AG09319 (cell line): Measurements from ENCODE around the gene HOXA4.

Experiments
- DNase-seq: peaks from one replicate; pipeline ENCODE4 v3.0.0-alpha.2; 2010; ENCODE audit warnings: low read depth; ENCODE audit errors: extremely low read depth
- CTCF ChIP-seq: IDR thresholded peaks from 2 replicates; pipeline ENCODE4 v1.5.1; 2011; ENCODE audit warnings: low read depth, mild to moderate bottlenecking, inconsistent platforms, low read length, moderate library complexity

HOXA4 gene

GRCh38 chr7:27108390-27109127 lies 22.0 kb downstream of the HOXA4 start:
- no peak for DNase-seq
- no peak for TF ChIP-seq CTCF

- TF ChIP-seq CTCF, result no peak
- no peak for DNase-seq
These were observed 22.9 kb downstream of the HOXA4 start for GRCh38 chr7:27107391-27108381.

GRCh38 chr7:27106901-27107240 lies 23.7 kb downstream of the HOXA4 start:
- TF ChIP-seq CTCF, result no peak
- DNase-seq, result no peak

- no peak for TF ChIP-seq CTCF
- no peak for DNase-seq
These were observed 24.2 kb downstream of the HOXA4 start for GRCh38 chr7:27106181-27106900.

- no peak for TF ChIP-seq CTCF
- no peak for DNase-seq
These were observed 25.1 kb downstream of the HOXA4 start for GRCh38 chr7:27105301-27106031.

- TF ChIP-seq CTCF, result no peak
These were observed 26.1 kb downstream of the HOXA4 start for GRCh38 chr7:27104341-27105058.

More at GRCh38 chr7:27104341-27105058, 26.1 kb downstream of the HOXA4 start:
- no peak for DNase-seq
